Type B pancreatic cell (in vitro differentiated cells): ENCODE measurements around the gene RSBN1L. TPM values are rescaled to one million over a fixed set of nuclear protein-coding genes. Genes with fewer than 3 reads are reported as not detected.

Experiments used
- DNase-seq: peaks from one replicate; pipeline ENCODE4 v3.0.0; 2021; ENCODE audit warnings: mixed read lengths; ENCODE audit not compliant: unreplicated experiment; ENCODE audit errors: extremely low spot score
- H3K27ac Mint-ChIP-seq: 2 replicates; pipeline ENCODE4 v1.8.0; 2021; ENCODE audit warnings: mild to moderate bottlenecking, mixed read lengths
- H3K27me3 Mint-ChIP-seq: 2 replicates; pipeline ENCODE4 v1.8.0; 2021; ENCODE audit warnings: mixed read lengths
- H3K36me3 Mint-ChIP-seq: 2 replicates; pipeline ENCODE4 v1.8.0; 2021; ENCODE audit warnings: mixed read lengths
- H3K4me1 Mint-ChIP-seq: one replicate; pipeline ENCODE4 v1.8.0; 2021; ENCODE audit warnings: mixed read lengths; ENCODE audit not compliant: unreplicated experiment
- H3K4me3 Mint-ChIP-seq: 2 replicates; pipeline ENCODE4 v1.8.0; 2021; ENCODE audit warnings: mild to moderate bottlenecking, mixed read lengths
- H3K9me3 Mint-ChIP-seq: 2 replicates; pipeline ENCODE4 v1.8.0; 2021; ENCODE audit warnings: mixed read lengths
- CTCF ChIP-seq: fragments of 200-600 bp; sonication (generic); conservative IDR thresholded peaks from 2 replicates; pipeline ENCODE4 v1.5.0; 2021; ENCODE audit warnings: antibody characterized with exemption, mild to moderate bottlenecking
- total RNA-seq: library from RNA; stranded (reverse); gene quantifications from 2 replicates; pipeline ENCODE4 v1.2.1, GENCODE V29; 2021; ENCODE audit warnings: low replicate concordance

Gene RSBN1L
- total RNA-seq, 1 donor from 2014 or later: 20.4 TPM

GRCh38 chr7:77824636-77825035 lies 128.4 kb downstream of the RSBN1L start:
- peaks cover 22% of the 10 kb centered on the region for H3K9me3 Mint-ChIP-seq
- no peak for DNase-seq
- peaks cover 4% of the 10 kb centered on the region for H3K4me1 Mint-ChIP-seq
- H3K36me3 Mint-ChIP-seq: peaks cover 37% of the 10 kb centered on the region
- no peak for TF ChIP-seq CTCF
- H3K4me3 Mint-ChIP-seq: no peak overlapping the region
- H3K27me3 Mint-ChIP-seq: no peaks in the 10 kb centered on the region
- H3K27ac Mint-ChIP-seq: no peak overlapping the region

GRCh38 chr7:77825131-77825530 lies 128.9 kb downstream of the RSBN1L start:
- DNase-seq: no peak
- Mint-ChIP-seq H3K27ac (no peak overlapping the region), H3K9me3 (peaks cover 22% of the 10 kb centered on the region), H3K4me3 (no peak overlapping the region), H3K4me1 (peaks cover 4% of the 10 kb centered on the region), H3K36me3 (peaks cover 33% of the 10 kb centered on the region), H3K27me3 (no peaks in the 10 kb centered on the region)
- no peak for TF ChIP-seq CTCF

GRCh38 chr7:77826300-77826699 lies 130.0 kb downstream of the RSBN1L start:
- DNase-seq: no peak
- Mint-ChIP-seq H3K36me3 (peaks cover 21% of the 10 kb centered on the region), H3K27me3 (no peaks in the 10 kb centered on the region), H3K4me3 (no peak overlapping the region), H3K27ac (no peak overlapping the region), H3K4me1 (peaks cover 12% of the 10 kb centered on the region), H3K9me3 (peaks cover 13% of the 10 kb centered on the region)
- no peak for TF ChIP-seq CTCF

- H3K36me3 Mint-ChIP-seq: peaks cover 14% of the 10 kb centered on the region
- no peak for TF ChIP-seq CTCF
- H3K27me3 Mint-ChIP-seq: no peaks in the 10 kb centered on the region
- no peak for DNase-seq
- H3K27ac Mint-ChIP-seq: no peak overlapping the region
- no peak overlapping the region for H3K4me3 Mint-ChIP-seq
- H3K9me3 Mint-ChIP-seq: peaks cover 13% of the 10 kb centered on the region
- peaks cover 17% of the 10 kb centered on the region for H3K4me1 Mint-ChIP-seq
Observed at GRCh38 chr7:77827999-77828398, 131.7 kb downstream of the RSBN1L start.

GRCh38 chr7:77830649-77831355 lies 134.5 kb downstream of the RSBN1L start:
- Mint-ChIP-seq H3K27me3 (no peaks in the 10 kb centered on the region), H3K4me3 (no peak overlapping the region), H3K9me3 (no peaks in the 10 kb centered on the region), H3K27ac (no peak overlapping the region), H3K36me3 (peaks cover under 1% of the 10 kb centered on the region), H3K4me1 (peaks cover 22% of the 10 kb centered on the region)
- DNase-seq: no peak
- TF ChIP-seq CTCF: no peak
